GM18508 (cell line): ENCODE data around the gene LOXL1.
"Not testable (repeated sequence)": the region's sequence is repeated elsewhere in the genome, so short reads cannot be mapped to it uniquely, and the experiment has no call there.

Experiments
- ATAC-seq: cut with Tn5 transposase; IDR thresholded peaks from one replicate; pipeline ENCODE4 v1.9.1; 2021; ENCODE audit warnings: moderate number of reproducible peaks; ENCODE audit not compliant: insufficient read depth, unreplicated experiment

Gene LOXL1

GRCh38 chr15:73968461-73968860 is 42.2 kb downstream of the LOXL1 start:
- no peak for ATAC-seq

GRCh38 chr15:73969151-73969759 is 43.0 kb downstream of the LOXL1 start:
- no peak for ATAC-seq

- no peak for ATAC-seq
Observed at GRCh38 chr15:73972984-73973682, 46.9 kb downstream of the LOXL1 start.

GRCh38 chr15:73973683-73974200 is 47.5 kb downstream of the LOXL1 start:
- not testable (repeated sequence) for ATAC-seq

GRCh38 chr15:73975440-73976125 is 49.3 kb downstream of the LOXL1 start:
- ATAC-seq = not testable (repeated sequence)

GRCh38 chr15:73978896-73979295 is 52.6 kb downstream of the LOXL1 start:
- no peak for ATAC-seq

GRCh38 chr15:73979636-73980035 is 53.4 kb downstream of the LOXL1 start:
- ATAC-seq = no peak

- ATAC-seq = no peak
Observed at GRCh38 chr15:73981761-73982221, 55.5 kb downstream of the LOXL1 start.

- no peak for ATAC-seq
Observed at GRCh38 chr15:73982222-73982962, 56.1 kb downstream of the LOXL1 start.

- no peak for ATAC-seq
Observed at GRCh38 chr15:73983211-73983727, 57.0 kb downstream of the LOXL1 start.

GRCh38 chr15:73983773-73984172 is 57.5 kb downstream of the LOXL1 start:
- ATAC-seq = no peak

GRCh38 chr15:73984208-73984979 is 58.1 kb downstream of the LOXL1 start:
- no peak for ATAC-seq

- ATAC-seq = no peak
Observed at GRCh38 chr15:73985101-73985873, 59.0 kb downstream of the LOXL1 start.

- ATAC-seq = no peak
Observed at GRCh38 chr15:73986055-73986775, 60.0 kb downstream of the LOXL1 start.

GRCh38 chr15:73986776-73987056 is 60.5 kb downstream of the LOXL1 start:
- no peak for ATAC-seq

- no peak for ATAC-seq
Observed at GRCh38 chr15:73987250-73987649, 61.0 kb downstream of the LOXL1 start.

GRCh38 chr15:73987681-73988444 is 61.6 kb downstream of the LOXL1 start:
- ATAC-seq = no peak
